ENCODE results near the gene CBX6.

Gene CBX6

GRCh38 chr22:38837414-38837928 lies 34.5 kb downstream of the CBX6 start:
- no peak for DNase-seq

GRCh38 chr22:38835888-38836301 lies 36.1 kb downstream of the CBX6 start:
- no peak for DNase-seq

- DNase-seq, result no peak
Observed at GRCh38 chr22:38834991-38835390, 37.0 kb downstream of the CBX6 start.

- no peak for DNase-seq
Observed at GRCh38 chr22:38834215-38834953, 37.6 kb downstream of the CBX6 start.

- no peak for DNase-seq
Observed at GRCh38 chr22:38833061-38833460, 39.0 kb downstream of the CBX6 start.

GRCh38 chr22:38832005-38832978 lies 39.7 kb downstream of the CBX6 start:
- DNase-seq, result no peak

- no peak for DNase-seq
Observed at GRCh38 chr22:38831166-38831945, 40.7 kb downstream of the CBX6 start.

GRCh38 chr22:38830845-38831108 lies 41.2 kb downstream of the CBX6 start:
- no peak for DNase-seq

- no peak for DNase-seq
Observed at GRCh38 chr22:38830026-38830844, 41.8 kb downstream of the CBX6 start.

GRCh38 chr22:38829485-38829884 lies 42.5 kb downstream of the CBX6 start:
- DNase-seq, result no peak

- no peak for DNase-seq
Observed at GRCh38 chr22:38828616-38829205, 43.3 kb downstream of the CBX6 start.

- DNase-seq, result no peak
Observed at GRCh38 chr22:38828191-38828590, 43.8 kb downstream of the CBX6 start.

GRCh38 chr22:38827510-38827909 lies 44.5 kb downstream of the CBX6 start:
- DNase-seq, result no peak

- DNase-seq, result no peak
Observed at GRCh38 chr22:38826801-38827200, 45.2 kb downstream of the CBX6 start.

- no peak for DNase-seq
Observed at GRCh38 chr22:38826386-38826785, 45.6 kb downstream of the CBX6 start.

- DNase-seq, result no peak
Observed at GRCh38 chr22:38824585-38824984, 47.4 kb downstream of the CBX6 start.

- DNase-seq, result no peak
Observed at GRCh38 chr22:38823637-38824036, 48.4 kb downstream of the CBX6 start.

GRCh38 chr22:38823076-38823475 lies 48.9 kb downstream of the CBX6 start:
- DNase-seq, result no peak

GRCh38 chr22:38820020-38820419 lies 52.0 kb downstream of the CBX6 start:
- no peak for DNase-seq

GRCh38 chr22:38819387-38819940 lies 52.6 kb downstream of the CBX6 start:
- DNase-seq, result no peak

GRCh38 chr22:38817196-38817595 lies 54.8 kb downstream of the CBX6 start:
- DNase-seq, result no peak

GRCh38 chr22:38815842-38816241 lies 56.2 kb downstream of the CBX6 start:
- no peak for DNase-seq
